ENCODE measurements around the gene EFCAB7.
"Not testable (repeated sequence)": the region's sequence is repeated elsewhere in the genome, so short reads cannot be mapped to it uniquely, and the experiment has no call there.

Gene EFCAB7

GRCh38 chr1:63547621-63548294 is 24.4 kb downstream of the EFCAB7 start:
- no peaks in the 10 kb centered on the region for H3K4me1 ChIP-seq (ENCODE audit: control insufficient read depth, insufficient read depth, low read length, poor library complexity, severe bottlenecking)
- H3K9me3 ChIP-seq (ENCODE audit: control insufficient read depth, low read length): no peaks in the 10 kb centered on the region
- H3K27me3 ChIP-seq (replicated peaks; ENCODE audit: control insufficient read depth, insufficient read depth, low read length, poor library complexity, severe bottlenecking): no peaks in the 10 kb centered on the region
- H3K36me3 ChIP-seq (ENCODE audit: control insufficient read depth, insufficient read depth, low read length): no peaks in the 10 kb centered on the region
- no peak overlapping the region for H3K4me3 ChIP-seq (ENCODE audit: insufficient read depth, low read depth, low read length, poor library complexity, severe bottlenecking)
- H3K27ac ChIP-seq (ENCODE audit: insufficient read depth, low read length, poor library complexity, severe bottlenecking): no peak overlapping the region
- no peak for DNase-seq

- no peaks in the 10 kb centered on the region for H3K27me3 ChIP-seq (replicated peaks; ENCODE audit: control insufficient read depth, insufficient read depth, low read length, poor library complexity, severe bottlenecking)
- H3K4me3 ChIP-seq (ENCODE audit: insufficient read depth, low read depth, low read length, poor library complexity, severe bottlenecking): no peak overlapping the region
Measured at GRCh38 chr1:63548303-63548702, 25.0 kb downstream of the EFCAB7 start.

GRCh38 chr1:63548877-63549276 is 25.6 kb downstream of the EFCAB7 start:
- H3K4me1 ChIP-seq (ENCODE audit: control insufficient read depth, insufficient read depth, low read length, poor library complexity, severe bottlenecking): no peaks in the 10 kb centered on the region
- H3K36me3 ChIP-seq (ENCODE audit: control insufficient read depth, insufficient read depth, low read length): no peaks in the 10 kb centered on the region
- H3K27ac ChIP-seq (ENCODE audit: insufficient read depth, low read length, poor library complexity, severe bottlenecking): no peak overlapping the region
- DNase-seq: no peak
- no peaks in the 10 kb centered on the region for H3K27me3 ChIP-seq (replicated peaks; ENCODE audit: control insufficient read depth, insufficient read depth, low read length, poor library complexity, severe bottlenecking)
- H3K9me3 ChIP-seq (ENCODE audit: control insufficient read depth, low read length): no peaks in the 10 kb centered on the region
- no peak overlapping the region for H3K4me3 ChIP-seq (ENCODE audit: insufficient read depth, low read depth, low read length, poor library complexity, severe bottlenecking)

More at GRCh38 chr1:63548303-63548702, 25.0 kb downstream of the EFCAB7 start:
- Histone ChIP-seq H3K36me3 (ENCODE audit: control insufficient read depth, insufficient read depth, low read length) (no peaks in the 10 kb centered on the region), H3K27ac (ENCODE audit: insufficient read depth, low read length, poor library complexity, severe bottlenecking) (no peak overlapping the region), H3K9me3 (ENCODE audit: control insufficient read depth, low read length) (no peaks in the 10 kb centered on the region), H3K4me1 (ENCODE audit: control insufficient read depth, insufficient read depth, low read length, poor library complexity, severe bottlenecking) (no peaks in the 10 kb centered on the region)
- DNase-seq: no peak

DNA sequence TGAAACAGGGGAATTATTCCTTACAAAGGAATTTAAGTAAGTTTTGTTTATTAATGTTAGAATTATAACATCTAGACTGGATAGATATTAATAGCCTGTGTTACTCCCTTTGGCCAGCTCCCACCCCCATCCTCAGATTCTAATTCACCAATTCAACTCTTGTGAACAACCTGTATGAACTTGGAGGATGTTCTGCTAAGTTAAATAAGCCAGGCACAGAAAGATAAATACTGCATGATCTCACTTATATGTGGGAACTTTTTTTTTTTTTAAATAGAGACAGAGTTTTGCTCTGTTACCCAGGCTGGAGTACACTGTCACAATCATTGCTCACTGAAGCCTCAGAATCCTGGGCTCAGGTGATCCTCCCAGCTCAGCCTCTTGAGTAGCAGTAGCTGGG is 32.2 kb downstream of the EFCAB7 start:
- no peak for DNase-seq
- no peak overlapping the region for H3K27ac ChIP-seq (ENCODE audit: insufficient read depth, low read length, poor library complexity, severe bottlenecking)
- no peaks in the 10 kb centered on the region for H3K4me1 ChIP-seq (ENCODE audit: control insufficient read depth, insufficient read depth, low read length, poor library complexity, severe bottlenecking)
- no peak overlapping the region for H3K4me3 ChIP-seq (ENCODE audit: insufficient read depth, low read depth, low read length, poor library complexity, severe bottlenecking)
- no peaks in the 10 kb centered on the region for H3K9me3 ChIP-seq (ENCODE audit: control insufficient read depth, low read length)
- H3K27me3 ChIP-seq (replicated peaks; ENCODE audit: control insufficient read depth, insufficient read depth, low read length, poor library complexity, severe bottlenecking): no peaks in the 10 kb centered on the region
- H3K36me3 ChIP-seq (ENCODE audit: control insufficient read depth, insufficient read depth, low read length): peaks cover 4% of the 10 kb centered on the region

DNA sequence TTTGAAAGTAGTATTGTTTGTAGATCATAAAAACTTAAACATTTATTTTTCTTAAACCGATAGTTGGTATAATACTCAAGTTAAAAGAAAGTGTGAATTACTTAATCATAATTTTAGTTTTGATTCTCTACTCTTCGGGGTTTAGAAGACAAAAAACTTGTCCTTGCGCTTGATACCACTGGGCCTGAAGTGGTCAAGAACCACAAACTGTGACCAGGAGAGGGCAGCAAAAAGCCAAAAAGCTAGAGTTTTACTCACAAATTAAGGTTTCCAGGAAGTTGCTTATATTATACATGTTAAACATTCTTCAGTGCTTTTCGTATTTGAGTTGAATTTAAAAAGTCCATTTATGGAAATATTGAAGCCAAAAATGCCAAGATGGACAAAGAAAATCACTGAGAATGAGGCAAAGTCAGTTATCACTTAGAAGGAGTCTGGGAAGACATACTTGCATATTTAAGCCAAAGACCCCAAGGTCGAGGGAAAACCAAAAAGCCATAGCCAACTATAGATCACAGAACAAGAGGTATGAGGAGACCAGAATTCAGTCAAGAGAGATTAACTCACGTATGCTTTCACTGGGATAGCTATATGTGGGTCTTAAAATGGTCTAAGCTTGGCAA is 34.2 kb downstream of the EFCAB7 start:
- peaks cover 4% of the 10 kb centered on the region for H3K36me3 ChIP-seq (ENCODE audit: control insufficient read depth, insufficient read depth, low read length)
- H3K4me1 ChIP-seq (ENCODE audit: control insufficient read depth, insufficient read depth, low read length, poor library complexity, severe bottlenecking): no peaks in the 10 kb centered on the region
- no peak overlapping the region for H3K4me3 ChIP-seq (ENCODE audit: insufficient read depth, low read depth, low read length, poor library complexity, severe bottlenecking)
- no peak overlapping the region for H3K27ac ChIP-seq (ENCODE audit: insufficient read depth, low read length, poor library complexity, severe bottlenecking)
- DNase-seq: no peak
- H3K27me3 ChIP-seq (replicated peaks; ENCODE audit: control insufficient read depth, insufficient read depth, low read length, poor library complexity, severe bottlenecking): no peaks in the 10 kb centered on the region
- H3K9me3 ChIP-seq (ENCODE audit: control insufficient read depth, low read length): no peaks in the 10 kb centered on the region

DNA sequence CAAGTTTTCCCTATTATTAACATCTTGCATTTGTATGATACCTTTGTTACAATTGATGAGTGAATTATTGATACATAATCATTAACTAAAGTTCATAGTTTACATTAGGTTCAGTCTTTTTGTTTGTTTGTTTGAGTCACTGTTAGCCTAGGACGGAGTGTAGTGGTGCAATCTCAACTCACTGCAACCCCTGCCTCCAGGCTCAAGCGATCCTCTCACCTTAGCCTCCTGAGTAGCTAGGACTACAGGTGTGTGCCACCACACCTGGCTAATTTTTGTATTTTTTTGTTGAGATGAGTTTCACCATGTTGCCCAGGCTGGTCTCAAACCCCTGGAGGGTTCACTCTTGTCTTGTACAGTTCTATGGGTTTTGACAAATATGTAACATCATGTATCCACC is 36.0 kb downstream of the EFCAB7 start:
- DNase-seq: no peak
- H3K27me3 ChIP-seq (replicated peaks; ENCODE audit: control insufficient read depth, insufficient read depth, low read length, poor library complexity, severe bottlenecking): no peaks in the 10 kb centered on the region
- H3K27ac ChIP-seq (ENCODE audit: insufficient read depth, low read length, poor library complexity, severe bottlenecking): no peak overlapping the region
- H3K4me1 ChIP-seq (ENCODE audit: control insufficient read depth, insufficient read depth, low read length, poor library complexity, severe bottlenecking): no peaks in the 10 kb centered on the region
- H3K36me3 ChIP-seq (ENCODE audit: control insufficient read depth, insufficient read depth, low read length): peaks cover 4% of the 10 kb centered on the region
- H3K4me3 ChIP-seq (ENCODE audit: insufficient read depth, low read depth, low read length, poor library complexity, severe bottlenecking): no peak overlapping the region
- no peaks in the 10 kb centered on the region for H3K9me3 ChIP-seq (ENCODE audit: control insufficient read depth, low read length)

DNA sequence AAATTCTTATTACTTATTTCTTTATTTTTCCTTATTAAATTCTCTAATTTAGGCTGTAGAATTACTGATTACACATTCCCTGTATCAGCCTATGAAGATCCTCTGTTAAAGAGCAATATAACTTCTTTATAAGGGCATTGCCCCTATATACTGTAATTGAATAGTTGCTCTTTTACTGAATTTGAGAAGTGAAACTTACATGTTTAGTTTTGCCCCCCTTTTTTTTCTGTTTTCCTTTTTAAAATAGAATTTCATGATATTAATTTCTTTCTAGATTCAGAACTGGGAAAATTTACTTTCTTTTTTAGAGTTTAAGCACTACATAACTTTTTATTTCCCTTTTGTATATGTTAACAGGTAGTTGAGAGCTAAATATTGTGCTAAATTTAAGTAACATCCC is 40.4 kb downstream of the EFCAB7 start:
- Histone ChIP-seq H3K4me3 (ENCODE audit: insufficient read depth, low read depth, low read length, poor library complexity, severe bottlenecking) (no peak overlapping the region), H3K27ac (ENCODE audit: insufficient read depth, low read length, poor library complexity, severe bottlenecking) (no peak overlapping the region), H3K36me3 (ENCODE audit: control insufficient read depth, insufficient read depth, low read length) (no peaks in the 10 kb centered on the region), H3K9me3 (ENCODE audit: control insufficient read depth, low read length) (no peaks in the 10 kb centered on the region), H3K27me3 (replicated peaks; ENCODE audit: control insufficient read depth, insufficient read depth, low read length, poor library complexity, severe bottlenecking) (no peaks in the 10 kb centered on the region), H3K4me1 (ENCODE audit: control insufficient read depth, insufficient read depth, low read length, poor library complexity, severe bottlenecking) (no peaks in the 10 kb centered on the region)
- no peak for DNase-seq

DNA sequence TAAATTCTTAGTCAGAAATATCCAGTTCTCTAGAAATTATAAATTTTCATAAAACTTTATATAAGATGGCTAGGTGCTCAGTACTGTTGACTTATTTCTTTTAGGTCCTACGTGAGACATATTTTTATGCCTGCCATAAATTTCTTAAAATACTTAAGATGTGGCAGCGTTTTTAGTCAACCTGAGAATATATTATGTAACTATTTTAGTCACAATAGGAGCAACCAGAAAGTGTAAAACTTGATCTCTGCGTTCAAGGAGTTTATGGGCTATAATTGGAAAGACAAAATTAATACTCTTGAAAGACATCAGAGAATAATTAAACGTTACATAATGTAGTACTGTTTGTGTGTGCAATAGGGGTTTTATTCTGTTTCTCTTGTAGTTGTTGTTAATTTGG is 45.7 kb downstream of the EFCAB7 start:
- Histone ChIP-seq H3K27me3 (replicated peaks; ENCODE audit: control insufficient read depth, insufficient read depth, low read length, poor library complexity, severe bottlenecking) (no peaks in the 10 kb centered on the region), H3K36me3 (ENCODE audit: control insufficient read depth, insufficient read depth, low read length) (no peaks in the 10 kb centered on the region), H3K27ac (ENCODE audit: insufficient read depth, low read length, poor library complexity, severe bottlenecking) (no peak overlapping the region), H3K4me1 (ENCODE audit: control insufficient read depth, insufficient read depth, low read length, poor library complexity, severe bottlenecking) (no peaks in the 10 kb centered on the region), H3K9me3 (ENCODE audit: control insufficient read depth, low read length) (no peaks in the 10 kb centered on the region), H3K4me3 (ENCODE audit: insufficient read depth, low read depth, low read length, poor library complexity, severe bottlenecking) (no peak overlapping the region)
- DNase-seq: no peak

- Histone ChIP-seq H3K9me3 (ENCODE audit: control insufficient read depth, low read length) (no peaks in the 10 kb centered on the region), H3K4me1 (ENCODE audit: control insufficient read depth, insufficient read depth, low read length, poor library complexity, severe bottlenecking) (no peaks in the 10 kb centered on the region), H3K4me3 (ENCODE audit: insufficient read depth, low read depth, low read length, poor library complexity, severe bottlenecking) (no peak overlapping the region), H3K27me3 (replicated peaks; ENCODE audit: control insufficient read depth, insufficient read depth, low read length, poor library complexity, severe bottlenecking) (no peaks in the 10 kb centered on the region), H3K36me3 (ENCODE audit: control insufficient read depth, insufficient read depth, low read length) (no peaks in the 10 kb centered on the region), H3K27ac (ENCODE audit: insufficient read depth, low read length, poor library complexity, severe bottlenecking) (no peak overlapping the region)
- DNase-seq: no peak
Measured at GRCh38 chr1:63569640-63570316, 46.5 kb downstream of the EFCAB7 start.

GRCh38 chr1:63572686-63573085 is 49.4 kb downstream of the EFCAB7 start:
- not testable (repeated sequence) for H3K27me3 ChIP-seq (replicated peaks; ENCODE audit: control insufficient read depth, insufficient read depth, low read length, poor library complexity, severe bottlenecking); H3K27ac ChIP-seq (ENCODE audit: insufficient read depth, low read length, poor library complexity, severe bottlenecking); H3K9me3 ChIP-seq (ENCODE audit: control insufficient read depth, low read length); H3K36me3 ChIP-seq (ENCODE audit: control insufficient read depth, insufficient read depth, low read length); H3K4me3 ChIP-seq (ENCODE audit: insufficient read depth, low read depth, low read length, poor library complexity, severe bottlenecking); DNase-seq; H3K4me1 ChIP-seq (ENCODE audit: control insufficient read depth, insufficient read depth, low read length, poor library complexity, severe bottlenecking)

All from effector memory CD4-positive, alpha-beta T cell (primary cell).